HL-60 (cell line): ENCODE measurements around the gene PERM1.

Experiments
- DNase-seq, 2 experiments: peaks; one replicate each; pipeline ENCODE4 v3.0.0-alpha.2; 2010 to 2020; ENCODE audit warnings: low read depth in 1 of 2, low spot score in 1 of 2
- H3K27ac ChIP-seq: fragments of 250-450 bp; sonication (Bioruptor Pico); replicated peaks from 2 replicates; pipeline ENCODE4 v1.5.1; 2020; ENCODE audit warnings: mild to moderate bottlenecking, moderate library complexity
- H3K27me3 ChIP-seq: fragments of 250-450 bp; sonication (Bioruptor Pico); 2 replicates; pipeline ENCODE4 v1.5.1; 2021; ENCODE audit warnings: mild to moderate bottlenecking, moderate library complexity; ENCODE audit not compliant: insufficient read depth, poor library complexity, severe bottlenecking
- H3K4me3 ChIP-seq: replicated peaks from 2 replicates; pipeline ENCODE4 v1.5.1; 2011; ENCODE audit warnings: mild to moderate bottlenecking, control low read depth, low read length; ENCODE audit not compliant: insufficient read depth
- CTCF ChIP-seq: IDR thresholded peaks from one replicate; pipeline ENCODE4 v1.5.1; 2011; ENCODE audit warnings: low read length, control low read depth, inconsistent platforms; ENCODE audit not compliant: insufficient read depth
- GABPA ChIP-seq: IDR thresholded peaks from 2 replicates; pipeline ENCODE4 v1.6.1; 2012; ENCODE audit warnings: low read depth
- POLR2AphosphoS5 ChIP-seq: IDR thresholded peaks from 2 replicates; pipeline ENCODE4 v1.6.1; 2012; ENCODE audit warnings: low read depth
- REST ChIP-seq: IDR thresholded peaks from 2 replicates; pipeline ENCODE4 v1.6.1; 2012; ENCODE audit warnings: low read depth; ENCODE audit not compliant: insufficient replicate concordance
- SPI1 ChIP-seq: IDR thresholded peaks from 2 replicates; pipeline ENCODE4 v1.6.1; 2012; ENCODE audit warnings: low read depth, mild to moderate bottlenecking, borderline replicate concordance

Gene PERM1

GRCh38 chr1:970242-970972 lies 11.5 kb downstream of the PERM1 start:
- H3K27ac ChIP-seq = no peak overlapping the region
- no peak for DNase-seq
- H3K27me3 ChIP-seq = peaks cover 22% of the 10 kb centered on the region
- no peak overlapping the region for H3K4me3 ChIP-seq
- TF ChIP-seq POLR2AphosphoS5 = no peak
- TF ChIP-seq SPI1 = no peak
- TF ChIP-seq REST = no peak
- no peak for TF ChIP-seq GABPA
- no peak for TF ChIP-seq CTCF

- H3K27ac ChIP-seq = no peak overlapping the region
- TF ChIP-seq REST = no peak
- TF ChIP-seq SPI1 = no peak
- no peak for TF ChIP-seq GABPA
- TF ChIP-seq CTCF = no peak
- no peak for TF ChIP-seq POLR2AphosphoS5
- no peak overlapping the region for H3K4me3 ChIP-seq
- H3K27me3 ChIP-seq = peaks cover 22% of the 10 kb centered on the region
- no peak for DNase-seq
Observed at GRCh38 chr1:969260-969855, 12.5 kb downstream of the PERM1 start.

- Histone ChIP-seq H3K27me3 (peaks cover 17% of the 10 kb centered on the region), H3K4me3 (no peak overlapping the region)
Observed at GRCh38 chr1:967466-968343, 14.2 kb downstream of the PERM1 start.

More at GRCh38 chr1:967466-968343, 14.2 kb downstream of the PERM1 start:
- DNase-seq = no peak
- no peak for TF ChIP-seq CTCF
- no peak for TF ChIP-seq REST
- TF ChIP-seq SPI1 = no peak
- TF ChIP-seq GABPA = no peak
- no peak for TF ChIP-seq POLR2AphosphoS5
- no peak overlapping the region for H3K27ac ChIP-seq
